Islet of Langerhans (tissue), 1 donor: Measurements from ENCODE around the gene UBE3D.
"Not testable (repeated sequence)": the region's sequence is repeated elsewhere in the genome, so short reads cannot be mapped to it uniquely, and the experiment has no call there.

Experiments
- FAIRE-seq: peaks from one replicate; lab custom pipeline; 2011; peaks lifted over from hg19 to GRCh38; lab: Jason Lieb, UNC

The UBE3D gene

DNA sequence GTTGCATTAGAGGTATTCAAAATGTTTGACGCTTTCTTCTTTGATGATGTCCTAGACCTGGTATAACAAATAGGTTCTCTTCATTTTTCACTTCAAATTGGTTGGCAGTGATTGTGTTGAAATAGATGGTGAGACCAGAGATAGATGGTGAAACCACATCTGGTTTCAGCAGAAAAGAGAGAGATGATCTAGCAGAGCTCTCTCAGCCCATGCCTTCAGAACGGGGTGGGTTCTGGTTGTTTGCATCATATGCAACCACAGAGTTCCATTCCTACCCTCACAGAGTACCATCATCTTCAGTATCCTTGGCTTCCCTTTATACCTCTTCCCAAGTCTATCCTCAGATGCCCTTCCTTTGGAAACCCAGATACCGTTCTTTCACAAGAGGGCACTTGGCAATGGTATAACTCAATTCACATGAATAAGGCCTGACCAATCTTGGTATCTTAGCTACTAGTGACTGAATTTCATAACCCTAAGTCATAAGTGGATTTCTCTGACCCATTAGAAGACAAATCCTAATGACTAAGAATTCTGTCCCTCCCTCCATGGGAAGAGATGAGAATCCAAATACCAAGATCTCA, 93.7 kb downstream of the UBE3D start:
- no peak for FAIRE-seq

GRCh38 chr6:82970839-82971238, 94.8 kb downstream of the UBE3D start:
- FAIRE-seq = no peak

GRCh38 chr6:82968708-82969107, 96.9 kb downstream of the UBE3D start:
- FAIRE-seq = no peak

- FAIRE-seq = no peak
These were observed 102.3 kb downstream of the UBE3D start for GRCh38 chr6:82963191-82963925.

DNA sequence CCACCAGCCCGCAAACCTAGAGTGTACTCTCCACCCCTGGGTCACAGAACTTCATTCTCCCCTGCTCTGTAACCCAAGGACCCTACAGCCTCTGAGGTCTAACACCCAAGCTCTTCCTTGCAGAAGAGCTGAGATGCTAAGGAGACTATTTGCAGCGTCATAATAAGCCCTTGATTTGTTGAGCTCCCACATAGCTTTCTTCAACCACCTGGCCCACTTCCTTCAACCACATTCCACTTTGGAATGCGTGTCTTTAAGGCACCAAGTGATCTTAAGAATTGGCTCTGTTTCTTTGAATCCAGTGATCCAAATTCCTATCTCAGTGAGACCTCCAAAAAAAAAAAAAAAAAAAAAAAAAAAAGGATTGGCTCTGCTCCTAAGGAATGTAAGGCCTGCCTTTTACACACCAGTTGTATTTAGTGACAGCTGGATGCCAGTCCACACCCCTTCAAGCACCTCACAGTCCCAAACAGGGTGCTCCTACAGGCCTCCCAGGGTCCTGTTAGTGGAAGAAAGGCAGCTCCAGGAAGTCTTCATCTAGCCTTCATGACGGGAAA, 106.2 kb downstream of the UBE3D start:
- no peak for FAIRE-seq

DNA sequence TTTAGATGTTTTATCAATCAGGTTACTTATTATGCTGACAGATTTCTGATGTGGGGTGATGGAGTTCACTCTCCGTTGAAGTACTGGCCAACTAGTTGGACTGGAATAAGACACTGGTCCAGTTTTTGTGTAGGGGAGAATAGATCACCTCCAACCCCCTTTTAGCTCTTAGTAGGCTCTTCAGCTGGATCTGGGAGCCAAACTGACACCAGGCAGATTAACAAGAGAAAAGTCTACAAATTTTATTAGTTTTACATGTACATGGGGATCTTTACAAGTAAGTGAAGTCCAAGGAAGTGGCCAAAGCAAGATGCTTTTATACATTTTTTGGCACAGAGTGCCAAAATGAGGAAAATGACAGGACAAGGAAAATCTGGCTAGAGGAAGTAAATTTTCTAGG, 107.1 kb downstream of the UBE3D start:
- no peak for FAIRE-seq

- no peak for FAIRE-seq
These were observed 107.8 kb downstream of the UBE3D start for GRCh38 chr6:82957868-82958245.

- no peak for FAIRE-seq
These were observed 108.3 kb downstream of the UBE3D start for GRCh38 chr6:82957171-82957867.

DNA sequence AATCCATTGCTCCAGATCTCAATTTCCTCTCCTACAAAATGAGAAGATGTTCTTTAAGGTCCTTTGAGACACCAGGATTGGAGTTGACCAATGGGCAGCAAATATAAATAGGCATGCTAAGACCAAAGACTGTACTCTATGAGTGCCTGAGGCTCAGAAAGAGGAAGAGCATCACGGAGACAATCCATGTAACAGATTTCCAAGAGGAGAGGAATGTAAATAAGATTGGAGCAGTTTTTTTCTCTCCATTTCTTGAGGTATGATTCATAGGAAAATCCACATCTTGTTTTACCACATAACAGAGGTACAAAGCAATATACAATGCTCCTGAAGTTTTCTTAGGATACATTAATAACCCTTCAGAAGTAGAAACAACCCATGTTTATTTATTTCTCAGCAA, 109.8 kb downstream of the UBE3D start:
- FAIRE-seq = no peak

GRCh38 chr6:82954937-82955577, 110.6 kb downstream of the UBE3D start:
- no peak for FAIRE-seq

DNA sequence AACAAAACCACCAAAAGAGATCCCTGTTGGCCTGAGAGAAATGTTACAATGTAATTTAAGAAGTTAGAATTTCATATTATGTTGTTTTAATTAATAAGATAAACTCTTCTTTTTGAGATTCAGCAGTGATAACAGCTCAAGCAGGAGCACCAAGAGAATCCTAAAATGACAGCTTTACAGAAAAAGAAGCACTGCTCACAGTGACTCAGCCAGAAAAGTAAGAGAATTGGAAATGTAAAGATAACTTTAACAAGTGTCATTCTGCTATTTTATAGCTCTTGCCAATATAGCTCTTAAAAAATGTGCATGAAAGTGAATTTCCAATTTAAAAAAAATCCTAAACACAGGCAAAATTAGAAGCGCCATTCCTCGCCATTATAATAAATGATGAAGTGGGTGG, 111.3 kb downstream of the UBE3D start:
- no peak for FAIRE-seq

GRCh38 chr6:82953871-82954270, 111.8 kb downstream of the UBE3D start:
- no peak for FAIRE-seq

DNA sequence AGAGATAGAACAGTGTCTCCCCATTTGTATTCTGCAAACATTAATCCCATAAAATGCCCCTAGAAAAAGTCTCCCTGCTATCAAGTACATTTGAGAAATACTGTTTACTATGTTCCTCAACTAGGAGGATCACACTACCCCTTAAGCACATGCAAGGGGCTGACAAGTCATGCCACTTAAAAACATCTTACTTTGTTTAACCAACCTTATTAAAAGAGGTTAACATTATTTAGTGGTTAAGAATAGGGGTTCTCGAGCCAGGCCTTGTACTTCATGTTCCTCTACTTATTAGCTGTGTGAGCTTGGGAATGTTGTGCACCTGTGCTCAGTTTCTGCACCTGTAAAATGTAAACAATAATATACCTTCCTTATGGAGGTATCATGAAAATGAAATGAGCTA, 113.7 kb downstream of the UBE3D start:
- no peak for FAIRE-seq

DNA sequence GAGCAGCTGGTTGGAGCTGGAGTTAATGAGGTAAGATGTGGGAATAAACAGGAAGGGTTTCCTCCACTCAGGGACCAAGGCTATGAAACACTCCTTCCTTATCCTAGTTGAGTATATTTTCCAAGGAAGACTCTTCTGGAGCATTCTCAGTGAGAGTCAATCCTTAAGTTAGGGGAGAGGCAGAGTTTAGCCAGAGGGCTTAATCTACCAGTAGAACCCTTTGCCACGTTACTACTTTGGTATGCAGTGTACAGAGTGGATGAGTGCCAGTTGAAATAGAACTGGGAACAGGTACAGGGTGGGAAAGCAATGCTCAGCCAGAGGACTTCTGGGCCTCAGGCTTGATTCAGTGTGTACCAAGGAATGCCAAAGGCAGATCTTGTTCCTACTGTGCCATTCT, 114.3 kb downstream of the UBE3D start:
- FAIRE-seq = no peak

DNA sequence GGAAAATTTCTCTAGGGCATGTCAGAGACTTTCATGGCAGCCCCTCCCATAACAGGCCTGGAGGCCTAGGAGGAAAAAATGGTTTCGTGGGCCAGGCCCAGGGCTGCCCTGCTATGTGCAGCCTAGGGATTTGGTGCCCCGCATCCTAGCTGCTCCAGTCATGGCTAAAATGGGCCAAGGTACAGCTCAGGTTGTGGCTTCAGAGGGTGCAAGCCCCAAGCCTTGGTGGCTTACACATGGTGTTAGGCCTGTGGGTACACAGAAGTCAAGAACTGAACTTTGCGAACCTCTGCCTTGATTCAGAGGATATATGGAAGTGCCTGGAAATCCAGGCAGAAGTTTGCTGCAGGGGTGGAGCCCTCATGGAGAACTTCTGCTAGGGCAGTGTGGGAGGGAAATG, 134.7 kb downstream of the UBE3D start:
- not testable (repeated sequence) for FAIRE-seq

DNA sequence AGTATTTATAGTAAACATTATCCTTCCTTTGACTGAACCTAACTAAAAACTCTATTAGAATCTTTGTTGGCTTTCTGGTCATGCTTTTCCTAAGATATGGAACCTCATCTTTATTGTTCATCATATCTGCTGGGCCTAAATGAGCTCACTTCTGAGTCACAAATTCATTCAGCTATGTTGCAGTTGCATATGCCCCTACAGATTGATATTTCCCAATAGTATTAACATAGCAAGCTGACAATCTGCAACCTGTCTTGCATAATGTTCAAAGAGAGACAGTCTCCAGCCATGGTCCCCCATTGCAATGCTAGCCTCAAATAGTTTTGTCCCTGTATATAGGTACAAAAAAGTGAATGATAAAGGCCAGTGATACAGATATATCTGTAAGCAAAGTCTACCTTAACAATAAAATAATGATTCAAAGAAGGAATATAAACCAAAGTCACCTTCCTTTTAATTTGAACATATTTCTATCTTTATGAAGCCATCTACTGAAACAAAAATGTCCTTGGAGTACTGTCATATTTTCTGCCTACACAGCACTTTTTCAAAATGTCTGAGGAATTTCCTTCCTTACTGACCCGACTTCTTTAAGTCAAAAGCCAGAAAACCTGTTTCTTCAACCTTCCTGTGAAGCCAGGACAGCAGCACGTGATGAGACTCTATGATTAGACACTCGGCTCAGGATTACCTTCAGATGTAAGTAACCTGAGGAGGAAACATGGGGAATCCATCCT, 140.7 kb downstream of the UBE3D start:
- FAIRE-seq = no peak

DNA sequence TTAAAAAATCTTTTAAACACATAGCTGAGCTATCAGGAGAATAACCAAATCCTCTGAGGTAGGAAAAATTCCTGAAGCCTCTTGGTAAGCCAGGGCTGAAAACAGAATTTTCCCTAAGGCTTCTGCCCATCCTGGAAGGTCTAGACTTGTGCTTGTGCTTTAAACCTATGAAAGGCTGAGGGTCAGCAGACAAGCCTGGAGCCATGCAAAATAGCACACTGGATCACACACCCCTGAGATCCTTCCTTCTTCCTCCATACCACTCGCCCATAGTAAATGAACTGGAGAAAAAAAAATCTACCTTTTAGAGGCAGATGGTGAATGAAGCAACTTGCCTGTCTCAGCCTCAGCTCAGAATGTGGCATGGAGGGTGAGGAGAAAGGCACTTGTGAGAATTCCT, 144.4 kb downstream of the UBE3D start:
- no peak for FAIRE-seq

DNA sequence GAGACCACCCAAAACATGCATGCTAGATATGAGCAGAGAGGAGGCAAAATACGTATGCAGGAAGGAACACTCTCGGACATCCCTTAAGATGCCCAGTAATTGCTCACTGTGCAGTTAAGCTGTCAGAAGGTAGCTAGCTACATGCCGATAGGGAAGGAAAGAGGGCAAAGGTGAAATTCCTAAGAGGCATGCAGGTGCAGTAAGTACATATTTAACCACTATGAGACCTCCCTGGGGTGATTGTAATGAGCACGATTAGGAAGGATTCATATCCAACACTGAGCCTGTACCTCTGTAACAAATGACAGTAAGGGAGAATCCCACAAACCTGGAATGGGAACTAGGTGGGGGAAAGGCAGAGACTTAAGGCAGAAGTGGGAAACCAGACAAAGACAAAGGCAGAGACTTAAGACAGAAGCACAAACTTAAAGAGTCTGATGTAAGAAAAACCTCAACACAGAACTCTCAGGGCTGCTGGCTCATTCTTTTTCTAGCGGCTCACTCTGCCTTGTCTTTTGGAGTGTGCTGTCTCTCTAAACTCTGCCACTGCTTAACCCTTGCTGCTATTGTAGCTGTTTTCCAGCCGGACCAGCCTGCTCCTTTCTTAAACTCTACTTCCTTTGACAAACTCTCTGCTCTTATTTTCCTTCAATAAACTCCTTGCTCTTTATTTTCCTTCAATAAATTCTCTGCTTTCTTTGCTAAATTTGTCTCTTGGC, 148.1 kb downstream of the UBE3D start:
- no peak for FAIRE-seq

DNA sequence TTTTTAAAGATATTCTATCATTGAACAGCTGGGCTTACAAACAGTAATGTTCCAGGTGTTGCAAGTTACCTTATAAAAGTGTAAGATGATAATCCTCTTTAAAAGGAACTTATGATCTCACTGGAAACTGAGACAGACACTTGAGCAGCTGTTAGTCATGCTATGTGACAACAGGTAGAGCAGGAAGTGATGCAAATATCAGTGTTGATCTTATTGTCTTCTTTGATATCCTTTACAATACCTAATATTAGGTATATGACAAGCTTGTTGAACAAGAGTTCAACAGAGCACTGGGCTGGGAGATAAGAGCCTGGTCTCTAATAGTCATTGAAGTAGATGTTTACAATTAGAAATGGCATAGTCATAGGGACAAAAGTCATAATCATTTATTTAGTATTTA, 150.0 kb downstream of the UBE3D start:
- FAIRE-seq = no peak

GRCh38 chr6:82914511-82914910, 151.1 kb downstream of the UBE3D start:
- no peak for FAIRE-seq

- FAIRE-seq = no peak
These were observed 154.8 kb downstream of the UBE3D start for GRCh38 chr6:82910820-82911219.

- FAIRE-seq = no peak
These were observed 155.2 kb downstream of the UBE3D start for GRCh38 chr6:82910395-82910794.
